HCT116 (cell line): ENCODE data around the gene BCDIN3D.

Experiments
- CTCF ChIP-seq, 3 experiments: fragments of 200-600 bp in 1 of 3; sonication (generic) in 1 of 3; IDR thresholded peaks in 2 of 3; conservative IDR thresholded peaks in 1 of 3; 2 replicates each; pipeline ENCODE4 v1.5.1; 2012 to 2017; ENCODE audit warnings: low read depth in 2 of 3, low read length in 2 of 3, antibody characterized with exemption in 1 of 3, borderline replicate concordance in 1 of 3, control low read depth in 1 of 3, mild to moderate bottlenecking in 1 of 3, mixed read lengths in 1 of 3, mixed run types in 1 of 3, moderate library complexity in 1 of 3; ENCODE audit not compliant: insufficient read depth in 1 of 3
- EZH2phosphoT487 ChIP-seq: fragments of 200-600 bp; IDR thresholded peaks from 2 replicates; pipeline ENCODE4 v1.6.1; 2018; ENCODE audit warnings: antibody characterized with exemption, borderline replicate concordance
- POLR2A ChIP-seq: IDR thresholded peaks from 2 replicates; pipeline ENCODE4 v1.7.0; 2011; ENCODE audit warnings: borderline replicate concordance; ENCODE audit not compliant: insufficient read depth, insufficient read length; ENCODE audit errors: extremely low read depth

GRCh38 chr12:49792181-49792970, 50.5 kb downstream of the BCDIN3D start:
- TF ChIP-seq POLR2A (no peak), CTCF (IDR thresholded peaks at IDR 0.05 in 2 of 3, conservative IDR thresholded peaks at IDR 0.05 in 1 of 3; ENCODE audit: borderline replicate concordance in 1 of 3, insufficient read depth in 1 of 3, low read depth in 2 of 3, low read length in 2 of 3) (no peak), EZH2phosphoT487 (no peak)
